Measurements from ENCODE around the gene VPS33A.

Gene VPS33A

GRCh38 chr12:122216445-122216844, 49.8 kb downstream of the VPS33A start:
- Histone ChIP-seq H3K4me3 (no peak overlapping the region), H3K27ac (no peak overlapping the region)
- DNase-seq (ENCODE audit: low spot score) = no peak
- TF ChIP-seq CTCF (IDR thresholded peaks at IDR 0.05) = no peak

GRCh38 chr12:122215771-122216170, 50.5 kb downstream of the VPS33A start:
- no peak for TF ChIP-seq CTCF (IDR thresholded peaks at IDR 0.05)
- no peak for DNase-seq (ENCODE audit: low spot score)
- no peak overlapping the region for H3K27ac ChIP-seq
- H3K4me3 ChIP-seq = no peak overlapping the region

- H3K4me3 ChIP-seq = no peak overlapping the region
- no peak for DNase-seq (ENCODE audit: low spot score)
- no peak overlapping the region for H3K27ac ChIP-seq
- no peak for TF ChIP-seq CTCF (IDR thresholded peaks at IDR 0.05)
These were observed 58.0 kb downstream of the VPS33A start for GRCh38 chr12:122208073-122208820.

- Histone ChIP-seq H3K27ac (no peak overlapping the region), H3K4me3 (no peak overlapping the region)
- no peak for TF ChIP-seq CTCF (IDR thresholded peaks at IDR 0.05)
- no peak for DNase-seq (ENCODE audit: low spot score)
These were observed 58.9 kb downstream of the VPS33A start for GRCh38 chr12:122207391-122207790.

GRCh38 chr12:122206976-122207375, 59.3 kb downstream of the VPS33A start:
- TF ChIP-seq CTCF (IDR thresholded peaks at IDR 0.05) = no peak
- no peak overlapping the region for H3K27ac ChIP-seq
- DNase-seq (ENCODE audit: low spot score) = no peak
- H3K4me3 ChIP-seq = no peak overlapping the region

- TF ChIP-seq CTCF (IDR thresholded peaks at IDR 0.05) = no peak
- Histone ChIP-seq H3K27ac (no peak overlapping the region), H3K4me3 (no peak overlapping the region)
- DNase-seq (ENCODE audit: low spot score) = no peak
These were observed 60.0 kb downstream of the VPS33A start for GRCh38 chr12:122206111-122206881.
